ENCODE measurements around the gene ITGB2.
A peak's percentile ranks its signal among the peaks of the same experiment; 100 is the strongest.
"Not testable (repeated sequence)": the region's sequence is repeated elsewhere in the genome, so short reads cannot be mapped to it uniquely, and the experiment has no call there.

Gene ITGB2

DNA sequence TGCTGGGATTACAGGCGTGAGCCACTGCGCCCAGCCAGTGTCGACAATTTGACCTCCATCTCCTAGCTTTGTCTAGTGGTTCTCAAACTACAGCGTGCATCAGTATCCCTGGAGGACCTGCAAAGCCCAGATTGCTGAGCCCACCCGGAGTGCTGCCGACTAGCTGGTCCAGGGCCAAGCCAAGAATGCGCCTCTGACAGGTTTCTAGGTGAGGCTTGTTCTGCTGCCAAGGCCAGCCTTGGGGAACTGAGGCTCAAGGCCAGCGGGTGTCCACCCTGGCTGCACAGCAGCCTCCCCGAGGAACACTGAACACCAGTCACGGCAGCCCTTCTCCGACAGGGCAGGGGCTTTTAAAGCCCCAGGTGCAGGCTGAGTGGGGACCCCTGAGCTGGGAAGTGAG is 37.4 kb downstream of the ITGB2 start:
- no peak for DNase-seq

- DNase-seq = peak; percentile 59 to 85
Observed at GRCh38 chr21:44881198-44881872, 39.4 kb downstream of the ITGB2 start.

- peak; percentile 93 to 95 for DNase-seq
Observed at GRCh38 chr21:44880405-44881197, 40.1 kb downstream of the ITGB2 start.

GRCh38 chr21:44879238-44879637 is 41.5 kb downstream of the ITGB2 start:
- not testable (repeated sequence) for DNase-seq

GRCh38 chr21:44878053-44878982 is 42.4 kb downstream of the ITGB2 start:
- DNase-seq = peak; percentile 92 to 95

- no peak for DNase-seq
Observed at GRCh38 chr21:44876849-44877575, 43.7 kb downstream of the ITGB2 start.

GRCh38 chr21:44875316-44875700 is 45.4 kb downstream of the ITGB2 start:
- DNase-seq = peak; percentile 86 to 87

DNA sequence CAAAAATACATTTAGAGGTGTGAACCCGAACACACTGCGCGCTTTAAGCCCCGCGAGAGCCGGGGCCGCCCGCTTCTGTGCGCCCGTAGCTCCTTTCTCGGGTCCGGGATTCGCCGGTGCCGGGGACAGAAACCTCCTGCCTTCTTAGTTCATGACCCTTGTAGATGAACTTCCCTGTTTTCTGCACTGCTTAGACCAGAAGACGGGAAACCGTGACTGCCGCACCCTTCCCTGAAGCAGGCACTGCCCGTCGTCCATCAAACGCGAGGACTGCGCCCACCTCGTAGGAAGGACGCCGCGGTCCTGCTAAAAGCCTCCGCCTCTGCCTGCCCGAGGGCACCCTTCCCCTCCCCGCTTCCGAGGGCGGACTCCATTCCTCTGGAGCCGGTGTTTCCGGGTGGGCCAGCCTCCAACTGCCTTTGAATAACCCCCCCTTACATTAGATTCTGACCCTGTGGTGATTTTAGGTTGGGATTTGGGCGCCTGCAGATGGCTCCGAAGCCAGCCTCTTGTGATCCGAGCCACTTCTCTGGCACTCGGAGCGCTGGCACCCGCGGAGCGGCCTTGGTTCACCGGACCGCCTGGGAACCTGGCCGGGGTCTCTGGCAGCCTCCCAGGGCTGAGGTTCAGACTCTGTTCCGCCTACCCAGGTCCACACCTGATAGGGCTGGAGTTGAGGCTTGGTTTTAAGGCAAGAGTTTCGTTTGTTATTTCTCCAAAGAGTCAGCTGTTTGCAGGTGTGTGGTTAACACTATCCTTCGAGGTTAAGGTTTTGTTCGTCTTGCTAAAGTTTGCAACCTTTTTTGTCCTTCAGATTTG is 46.0 kb downstream of the ITGB2 start:
- DNase-seq = peak; percentile 64 to 70

GRCh38 chr21:44874240-44874496 is 46.5 kb downstream of the ITGB2 start:
- no peak for DNase-seq

DNA sequence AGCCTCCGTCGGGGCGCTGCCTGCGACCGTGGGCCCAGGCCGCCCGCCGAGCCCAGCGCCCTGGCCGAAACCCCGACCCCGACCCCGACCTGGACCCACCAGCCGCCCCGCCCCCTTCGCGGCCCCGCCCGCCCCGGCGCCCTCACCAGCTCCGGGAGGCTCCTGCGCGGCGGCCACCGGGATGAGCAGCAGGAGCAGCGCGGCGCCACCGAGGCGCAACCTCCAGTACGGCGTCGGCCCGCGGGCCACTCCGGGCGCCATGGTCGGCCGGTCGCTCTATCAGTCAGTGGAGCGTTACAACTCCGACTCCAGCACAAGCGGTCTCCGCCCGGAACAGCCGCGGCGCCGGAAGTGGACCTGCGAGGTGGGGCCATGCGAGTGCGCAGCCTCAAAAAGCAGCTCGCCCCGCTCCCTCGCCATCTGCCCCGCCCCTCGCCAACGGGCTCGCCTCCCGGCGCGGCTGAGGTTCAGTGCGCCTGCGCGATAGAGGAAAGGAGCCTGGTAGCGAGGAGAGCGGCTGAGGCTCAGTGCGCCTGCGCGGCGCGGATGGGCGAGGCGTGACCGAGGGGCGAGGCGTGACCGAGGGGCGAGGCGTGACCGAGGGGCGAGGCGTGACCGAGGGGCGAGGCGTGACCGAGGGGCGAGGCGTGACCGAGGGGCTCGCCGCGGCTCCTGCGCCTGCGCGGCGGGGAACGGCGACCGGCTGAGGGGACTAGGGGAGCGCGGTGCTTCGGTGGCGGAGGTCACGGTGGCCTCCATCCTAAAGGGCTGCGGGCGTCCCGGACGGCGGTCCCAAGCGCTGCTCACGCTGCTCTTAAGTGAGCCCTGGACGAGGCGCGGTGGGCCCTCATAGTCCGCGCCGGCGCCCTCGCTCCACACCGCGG is 47.1 kb downstream of the ITGB2 start, which contains the start of gene PTTG1IP:
PTTG1IP (minus strand) TSS at position 335 of the 884 bp plus-strand sequence; CDS start at position 261, 74 bp downstream.
- peak; percentile 96 to 99 for DNase-seq

GRCh38 chr21:44872649-44873355 is 47.9 kb downstream of the ITGB2 start:
- peak; percentile 73 to 89 for DNase-seq

- DNase-seq = no peak
Observed at GRCh38 chr21:44872323-44872648, 48.4 kb downstream of the ITGB2 start.

- DNase-seq = peak; percentile 66 to 83
Observed at GRCh38 chr21:44871576-44872269, 49.0 kb downstream of the ITGB2 start.

DNA sequence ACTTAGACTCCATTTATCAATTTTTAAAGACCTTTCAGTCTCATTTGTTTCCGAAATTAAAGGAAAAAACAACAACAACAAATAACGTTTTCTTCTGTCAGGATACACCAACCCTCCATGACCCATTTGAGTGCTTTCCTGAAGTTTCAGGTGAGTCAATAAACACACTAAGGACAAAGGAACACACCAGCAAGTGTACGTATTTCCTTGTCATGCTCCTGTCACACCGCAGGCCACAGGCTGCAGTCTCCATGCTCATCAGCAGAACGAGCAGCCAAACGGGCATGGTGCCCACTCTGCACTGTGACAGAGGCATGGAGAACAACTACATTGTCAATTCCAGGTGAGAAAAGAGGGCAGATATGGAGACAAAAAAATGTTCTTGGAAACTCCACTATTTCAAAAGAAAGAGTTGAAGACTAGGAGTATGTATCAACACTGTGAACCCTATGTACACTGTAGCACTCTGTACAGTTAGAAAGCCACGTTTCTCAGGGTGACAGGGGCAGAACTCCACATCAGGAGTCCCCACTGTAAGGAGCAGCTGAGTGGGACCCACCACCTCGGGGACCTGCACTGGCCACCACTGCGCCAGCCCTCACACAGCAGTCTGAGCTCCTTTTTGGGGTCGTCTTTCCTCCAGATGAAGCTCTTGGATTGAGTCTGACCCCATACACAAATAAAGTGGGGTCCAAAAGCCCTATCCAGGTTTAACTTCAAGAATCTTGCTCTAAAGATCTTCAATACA is 49.8 kb downstream of the ITGB2 start:
- no peak for DNase-seq

DNA sequence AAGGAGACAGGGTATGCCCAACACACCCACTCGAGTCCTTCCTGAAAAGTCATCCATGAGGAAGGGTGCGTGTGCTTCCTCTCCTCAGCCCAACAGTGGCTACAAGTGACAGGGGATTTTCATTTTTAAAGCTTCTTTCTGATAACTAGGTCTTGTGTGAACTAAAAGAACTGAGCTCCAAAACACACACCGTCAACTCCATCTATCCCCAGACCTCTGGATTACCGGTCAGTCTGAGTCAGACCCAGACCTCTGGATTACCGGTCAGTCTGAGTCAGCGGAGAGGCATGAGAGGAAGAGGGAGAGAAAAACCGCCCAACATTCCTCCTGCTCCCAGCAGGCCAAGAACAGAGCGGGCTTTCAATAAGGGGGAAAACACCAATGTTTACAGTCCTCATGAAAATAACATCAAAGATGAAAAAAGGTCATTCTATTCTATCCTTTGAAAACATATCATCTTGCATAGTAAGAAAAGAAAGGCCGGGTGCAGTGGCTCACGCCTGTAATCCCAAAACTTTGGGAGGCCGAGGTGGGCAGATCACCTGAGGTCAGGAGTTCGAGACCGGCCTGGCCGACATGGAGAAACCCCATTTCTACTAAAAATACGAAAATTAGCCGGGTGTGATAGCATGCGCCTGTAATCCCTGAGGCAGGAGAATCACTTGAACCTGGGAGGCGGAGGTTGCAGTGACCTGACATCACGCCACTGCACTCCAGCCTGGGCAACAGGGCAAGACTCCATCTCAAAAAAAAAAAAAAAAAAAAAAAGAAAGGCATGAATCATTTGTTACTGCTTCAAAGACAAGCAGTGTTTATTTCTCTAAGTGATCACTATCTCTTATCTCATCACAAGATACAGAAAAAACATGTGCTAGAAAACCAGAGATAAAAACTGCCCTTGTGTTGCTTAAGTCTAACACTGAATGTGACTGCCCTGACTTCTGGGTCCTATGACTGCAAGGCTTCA is 50.6 kb downstream of the ITGB2 start:
- peak in 1 of 2 donors; percentile 61 for DNase-seq

DNA sequence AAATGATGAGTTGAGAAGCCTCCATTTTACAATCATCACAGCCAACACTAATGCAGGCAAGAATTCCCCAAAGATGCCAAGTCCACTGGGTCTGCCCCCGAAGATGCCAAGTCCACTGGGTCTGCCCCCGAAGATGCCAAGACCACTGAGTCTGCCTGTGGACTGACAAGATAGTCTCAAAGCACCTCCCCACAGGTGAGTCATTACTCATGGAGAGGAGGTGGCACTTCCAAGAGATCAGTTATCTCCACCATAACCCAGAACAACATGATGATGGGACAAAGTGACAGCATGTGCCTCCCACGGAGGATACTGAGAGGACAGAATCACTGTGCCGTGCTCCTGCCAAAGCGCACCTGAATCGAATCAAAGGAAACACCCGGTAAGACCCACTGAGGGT is 52.0 kb downstream of the ITGB2 start:
- no peak for DNase-seq

DNA sequence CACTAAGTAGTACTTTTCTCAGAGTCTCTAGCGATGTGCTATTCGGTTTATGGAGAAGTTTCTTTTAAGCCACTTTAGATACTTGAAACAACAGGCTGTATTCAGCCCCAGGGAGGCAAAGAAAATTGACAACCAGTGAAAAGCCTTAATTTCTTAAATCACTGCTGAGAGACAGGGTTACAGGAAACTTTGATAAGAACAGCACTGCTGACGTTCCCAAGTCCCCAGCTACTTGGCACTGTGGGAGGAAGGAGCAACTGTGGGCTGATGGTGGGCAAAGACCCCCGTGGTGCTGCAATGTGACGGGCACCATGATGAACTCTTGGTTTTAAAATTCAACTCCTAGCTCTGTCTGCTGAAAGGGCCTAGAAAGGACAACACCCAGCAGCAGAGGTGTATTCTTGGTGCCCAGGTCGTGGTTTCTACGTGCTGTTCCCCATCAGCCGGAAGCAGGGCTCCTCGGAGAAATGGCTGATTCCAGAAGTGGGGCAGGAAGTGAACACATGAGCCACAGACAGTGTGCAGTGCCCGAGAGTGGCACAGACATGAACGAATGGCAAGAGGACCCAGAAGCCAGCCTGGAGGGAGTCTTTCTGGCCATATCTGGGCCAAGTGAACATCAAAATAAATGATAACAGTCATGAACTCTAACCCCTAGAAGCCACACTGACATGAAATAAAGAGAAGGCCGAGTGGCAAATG is 52.5 kb downstream of the ITGB2 start:
- DNase-seq = no peak

All from inflammatory macrophage treated with lipopolysaccharide for 1 hour (primary cell).